ENCODE data around the gene FNDC3A. TPM values are rescaled to one million over a fixed set of nuclear protein-coding genes. Genes with fewer than 3 reads are reported as not detected.

Gene FNDC3A
- total and polyA plus RNA-seq, 12 donors: 11.3 to 30.3 (median 23.1) TPM

- no peak for ATAC-seq
- no peak overlapping the region for H3K27ac ChIP-seq
Observed at GRCh38 chr13:48969685-48970084, 6.0 kb upstream of the FNDC3A start.

GRCh38 chr13:48973845-48974431, 1.8 kb upstream of the FNDC3A start:
- H3K4me3 ChIP-seq: no peak overlapping the region
- TF ChIP-seq CTCF (IDR thresholded peaks at IDR 0.05): no peak
- WGBS, 2 donors: 96 to 100% methylated on average over 1 of the region's 1 CpG
- no peak for ATAC-seq
- peaks cover 0 to 28% (median 21%) of the 10 kb centered on the region in 9 donors for H3K4me1 ChIP-seq
- peaks cover 0 to 32% (median 3%) of the 10 kb centered on the region in 11 donors for H3K9me3 ChIP-seq
- no peak overlapping the region for H3K27ac ChIP-seq
- H3K36me3 ChIP-seq: no peaks in the 10 kb centered on the region
- intact Hi-C loops (cut with DNase I): loop anchor here in 4 of 10 donors (10.0 kb wide), 4 partner anchors 131 to 251 kb away; partner anchors contain the start of gene MLNR (in 1 of the 4)
- no peaks in the 10 kb centered on the region for H3K27me3 ChIP-seq
- DNase-seq: no peak

More at GRCh38 chr13:48969685-48970084, 6.0 kb upstream of the FNDC3A start:
- no peak for TF ChIP-seq CTCF (IDR thresholded peaks at IDR 0.05)
- H3K4me3 ChIP-seq: no peak overlapping the region
- 68 to 73% methylated on average over 1 of the region's 1 CpG for WGBS, 2 donors
- no peak for DNase-seq
- no peaks in the 10 kb centered on the region for H3K27me3 ChIP-seq
- peaks cover 0 to 3% (median under 1%) of the 10 kb centered on the region in 9 donors for H3K4me1 ChIP-seq
- no peaks in the 10 kb centered on the region for H3K36me3 ChIP-seq
- intact Hi-C loops (cut with DNase I): loop anchor here in 4 of 10 donors (10.0 kb wide), 4 partner anchors 135 to 255 kb away; partner anchors contain the start of gene MLNR (in 1 of the 4)
- peaks cover 0 to 30% (median 3%) of the 10 kb centered on the region in 11 donors for H3K9me3 ChIP-seq

GRCh38 chr13:48975101-48975855, 434 bp upstream of the FNDC3A start:
- peak; percentile 23 to 83 for DNase-seq
- peaks cover 0 to 32% (median 3%) of the 10 kb centered on the region in 11 donors for H3K9me3 ChIP-seq
- ATAC-seq: peak in 7 of 8 donors; percentile 20 to 58 (median 34)
- no peaks in the 10 kb centered on the region for H3K27me3 ChIP-seq
- TF ChIP-seq CTCF (IDR thresholded peaks at IDR 0.05): peak in 2 of 9 donors; percentile 6 to 16
- no peaks in the 10 kb centered on the region for H3K36me3 ChIP-seq
- peaks cover 0 to 42% (median 31%) of the 10 kb centered on the region in 9 donors for H3K4me1 ChIP-seq
- peak overlapping the region; percentile 95 to 99 (median 98) for H3K27ac ChIP-seq
- 1% methylated on average over 50 of the region's 50 CpGs for WGBS, 2 donors
- intact Hi-C loops (cut with DNase I): loop anchor here in 7 of 10 donors (5.0 to 10.0 kb wide), 6 partner anchors 122 to 250 kb away; partner anchors contain the start of gene MLNR (in 1 of the 7)
- H3K4me3 ChIP-seq: peak overlapping the region; percentile 78 to 97 (median 90)

- H3K36me3 ChIP-seq: no peaks in the 10 kb centered on the region
- peak in 3 of 8 donors; percentile 22 to 39 (median 33) for ATAC-seq
Observed at GRCh38 chr13:48976576-48977285, 1.0 kb downstream of the FNDC3A start.

More at GRCh38 chr13:48976576-48977285, 1.0 kb downstream of the FNDC3A start:
- Histone ChIP-seq H3K9me3 (peaks cover 0 to 32% (median 3%) of the 10 kb centered on the region in 11 donors), H3K4me3 (peak overlapping the region; percentile 78 to 97 (median 90)), H3K4me1 (peaks cover 0 to 52% (median 31%) of the 10 kb centered on the region in 9 donors), H3K27ac (peak overlapping the region; percentile 95 to 99 (median 98)), H3K27me3 (no peaks in the 10 kb centered on the region)
- no peak for TF ChIP-seq CTCF (IDR thresholded peaks at IDR 0.05)
- intact Hi-C loops (cut with DNase I): loop anchor here in 7 of 10 donors (5.0 to 10.0 kb wide), 6 partner anchors 121 to 248 kb away; partner anchors contain the start of gene MLNR (in 1 of the 7)
- 0 to 1% methylated on average over 36 to 40 of the region's 40 CpGs for WGBS, 2 donors
- no peak for DNase-seq
